Nephron (organoid): Measurements from ENCODE around the gene DLX4.

Source experiments
- H3K27ac Mint-ChIP-seq, 3 experiments: 2 replicates each; pipeline ENCODE4 v1.8.0; 2020; ENCODE audit warnings: mixed read lengths in 3 of 3, mild to moderate bottlenecking in 2 of 3, moderate library complexity in 1 of 3
- H3K27me3 Mint-ChIP-seq: 2 replicates; pipeline ENCODE4 v1.8.0; 2021; ENCODE audit warnings: low read depth, mild to moderate bottlenecking, moderate library complexity, mixed read lengths
- H3K36me3 Mint-ChIP-seq: 2 replicates; pipeline ENCODE4 v1.8.0; 2020; ENCODE audit warnings: low read depth, mixed read lengths
- H3K4me1 Mint-ChIP-seq: 2 replicates; pipeline ENCODE4 v1.8.0; 2020; ENCODE audit warnings: mixed read lengths
- H3K4me3 Mint-ChIP-seq, 3 experiments: 2 replicates each; pipeline ENCODE4 v1.8.0; 2020; ENCODE audit warnings: mild to moderate bottlenecking in 3 of 3, mixed read lengths in 3 of 3, moderate library complexity in 2 of 3
- H3K9me3 Mint-ChIP-seq: 2 replicates; pipeline ENCODE4 v1.8.0; 2020; ENCODE audit warnings: mixed read lengths
- CTCF ChIP-seq, 3 experiments: fragments of 200-600 bp; sonication (generic); IDR thresholded peaks; one replicate each; pipeline ENCODE4 v1.5.0; 2021; ENCODE audit warnings: antibody characterized with exemption in 3 of 3; ENCODE audit not compliant: unreplicated experiment in 3 of 3

The DLX4 gene

GRCh38 chr17:49994085-49995054 is 25.4 kb downstream of the DLX4 start:
- peaks cover 98% of the 10 kb centered on the region for H3K27me3 Mint-ChIP-seq
- peaks cover 18% of the 10 kb centered on the region for H3K4me1 Mint-ChIP-seq
- H3K27ac Mint-ChIP-seq, result no peak overlapping the region
- H3K36me3 Mint-ChIP-seq, result no peaks in the 10 kb centered on the region
- H3K9me3 Mint-ChIP-seq, result no peaks in the 10 kb centered on the region
- TF ChIP-seq CTCF (IDR thresholded peaks at IDR 0.05; ENCODE audit: unreplicated experiment in 3 of 3), result no peak
- H3K4me3 Mint-ChIP-seq, result peak overlapping the region; percentile 75 to 85 (median 77)

- H3K4me1 Mint-ChIP-seq, result peaks cover 18% of the 10 kb centered on the region
- H3K27me3 Mint-ChIP-seq, result peaks cover 96% of the 10 kb centered on the region
- TF ChIP-seq CTCF (IDR thresholded peaks at IDR 0.05; ENCODE audit: unreplicated experiment in 3 of 3), result no peak
Measured at GRCh38 chr17:49995055-49995738, 26.2 kb downstream of the DLX4 start, which contains the start of gene DLX3. Gene DLX3 (minus strand): TSS chr17:49995224. CDS start chr17:49994998, 226 bp downstream.

GRCh38 chr17:49996121-49996494 is 27.1 kb downstream of the DLX4 start:
- no peak overlapping the region for H3K27ac Mint-ChIP-seq
- H3K4me3 Mint-ChIP-seq, result peak overlapping the region; percentile 35 to 59 (median 49)
- H3K36me3 Mint-ChIP-seq, result no peaks in the 10 kb centered on the region
- H3K9me3 Mint-ChIP-seq, result no peaks in the 10 kb centered on the region
- H3K27me3 Mint-ChIP-seq, result peaks cover 95% of the 10 kb centered on the region
- TF ChIP-seq CTCF (IDR thresholded peaks at IDR 0.05; ENCODE audit: unreplicated experiment in 3 of 3), result no peak
- peaks cover 18% of the 10 kb centered on the region for H3K4me1 Mint-ChIP-seq

More at GRCh38 chr17:49995055-49995738, 26.2 kb downstream of the DLX4 start, which contains the start of gene DLX3:
- peak within 1 kb of the TSS; percentile 75 to 85 (median 77) for H3K4me3 Mint-ChIP-seq
- H3K36me3 Mint-ChIP-seq, result no peaks in the 10 kb centered on the region
- H3K27ac Mint-ChIP-seq, result no peak within 1 kb of the TSS
- no peaks in the 10 kb centered on the region for H3K9me3 Mint-ChIP-seq

- peak overlapping the region; percentile 35 to 59 (median 49) for H3K4me3 Mint-ChIP-seq
- no peaks in the 10 kb centered on the region for H3K9me3 Mint-ChIP-seq
- peaks cover 18% of the 10 kb centered on the region for H3K4me1 Mint-ChIP-seq
- peaks cover 95% of the 10 kb centered on the region for H3K27me3 Mint-ChIP-seq
- peak; percentile 98 to 99 (median 99) for TF ChIP-seq CTCF (IDR thresholded peaks at IDR 0.05; ENCODE audit: unreplicated experiment in 3 of 3)
- no peak overlapping the region for H3K27ac Mint-ChIP-seq
- H3K36me3 Mint-ChIP-seq, result no peaks in the 10 kb centered on the region
Measured at GRCh38 chr17:49996495-49997300, 27.7 kb downstream of the DLX4 start.

GRCh38 chr17:49997301-49997650 is 28.3 kb downstream of the DLX4 start:
- Mint-ChIP-seq H3K4me3 (peak overlapping the region; percentile 71 to 72 (median 71)), H3K27me3 (peaks cover 95% of the 10 kb centered on the region), H3K27ac (no peak overlapping the region), H3K36me3 (no peaks in the 10 kb centered on the region), H3K4me1 (peaks cover 18% of the 10 kb centered on the region), H3K9me3 (no peaks in the 10 kb centered on the region)
- TF ChIP-seq CTCF (IDR thresholded peaks at IDR 0.05; ENCODE audit: unreplicated experiment in 3 of 3), result no peak
